ENCODE data around the gene RAC3.

The RAC3 gene

DNA sequence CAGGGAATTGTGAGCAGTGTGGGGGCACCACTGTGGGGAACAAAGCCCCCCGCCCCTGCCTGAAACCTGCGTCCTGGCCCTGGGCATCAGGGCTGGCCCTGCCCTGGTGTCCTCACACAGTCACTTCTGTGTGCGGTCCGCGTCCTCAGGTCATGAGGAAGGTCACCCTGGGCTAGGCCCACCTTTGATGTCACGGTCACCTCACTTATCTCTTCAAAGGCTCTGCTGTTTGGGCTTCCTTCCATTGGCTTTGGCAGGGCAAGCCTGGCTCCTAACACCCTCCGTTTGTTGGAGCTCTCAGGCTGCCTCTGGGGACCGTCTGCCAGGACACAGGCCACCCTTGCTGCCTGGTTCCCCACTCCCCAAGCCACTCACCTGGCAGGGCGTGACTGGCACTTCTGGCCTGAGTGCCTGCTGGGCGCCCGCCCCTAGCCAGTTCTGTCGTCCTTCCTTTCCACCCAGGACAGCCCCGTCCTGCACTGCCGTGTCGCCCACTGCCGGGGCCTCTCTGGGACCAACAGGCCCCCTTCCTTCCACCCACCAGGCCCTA is 17.6 kb upstream of the RAC3 start:
- DNase-seq = no peak

DNA sequence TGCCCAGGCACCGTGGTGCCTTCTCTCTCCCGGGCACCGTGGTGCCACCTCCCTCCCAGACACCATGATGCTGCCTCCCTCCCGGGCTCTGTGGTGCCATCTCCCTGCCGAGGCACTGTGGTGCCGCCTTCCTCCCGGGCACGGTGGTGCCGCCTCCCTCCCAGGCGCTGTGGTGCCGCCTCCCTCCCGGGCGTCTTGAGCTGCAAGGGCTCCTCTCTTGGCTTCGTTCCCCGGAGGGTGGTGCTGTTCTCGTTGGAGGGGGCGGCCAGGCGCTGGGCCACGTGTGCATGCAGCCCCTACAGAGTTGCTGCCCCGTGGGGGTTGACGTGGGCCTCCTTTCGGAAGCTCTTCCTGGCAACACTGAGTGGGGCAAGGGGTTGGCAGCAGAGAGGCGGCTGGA is 17.0 kb upstream of the RAC3 start:
- DNase-seq = no peak

- no peak for DNase-seq
Observed at GRCh38 chr17:82014971-82015310, 16.5 kb upstream of the RAC3 start.

- no peak for DNase-seq
Observed at GRCh38 chr17:82015311-82015971, 16.0 kb upstream of the RAC3 start.

- no peak for DNase-seq
Observed at GRCh38 chr17:82016061-82016874, 15.2 kb upstream of the RAC3 start.

DNA sequence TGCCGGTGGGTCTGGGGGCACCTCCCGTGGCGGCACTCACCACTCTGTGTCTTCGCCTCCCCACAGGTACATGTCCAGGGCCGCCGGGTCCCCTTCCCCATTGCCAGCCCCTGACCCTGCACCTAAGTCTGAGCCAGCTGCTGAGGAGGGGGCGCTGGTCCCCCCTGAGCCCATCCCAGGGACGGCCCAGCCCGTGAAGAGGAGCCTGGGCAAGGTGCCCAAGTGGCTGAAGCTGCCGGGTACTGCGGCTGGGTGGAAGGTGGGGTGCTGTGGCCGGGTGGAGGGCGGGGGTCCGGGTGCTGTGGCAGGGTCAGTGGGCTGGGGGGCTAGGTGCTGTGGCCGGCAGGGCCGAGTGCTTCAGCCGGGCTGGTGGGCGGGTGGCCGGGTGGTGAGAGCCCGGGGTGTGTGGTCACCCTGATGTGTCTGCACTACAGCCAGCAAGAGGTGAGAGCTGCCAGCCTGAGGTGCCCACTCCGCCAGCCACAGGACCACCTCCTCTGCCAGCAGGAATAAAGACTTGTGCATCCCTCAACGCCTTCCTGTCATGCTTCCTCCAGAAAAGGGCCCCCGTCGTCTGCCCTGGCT is 14.5 kb upstream of the RAC3 start:
- no peak for DNase-seq

- DNase-seq = no peak
Observed at GRCh38 chr17:82017612-82018151, 13.8 kb upstream of the RAC3 start.

GRCh38 chr17:82018152-82018988 is 13.1 kb upstream of the RAC3 start:
- peak; percentile 82 for DNase-seq

GRCh38 chr17:82018989-82019689 is 12.3 kb upstream of the RAC3 start:
- DNase-seq = no peak

GRCh38 chr17:82019690-82020571 is 11.5 kb upstream of the RAC3 start:
- DNase-seq = peak; percentile 33

- no peak for DNase-seq
Observed at GRCh38 chr17:82020572-82021106, 10.8 kb upstream of the RAC3 start.

- peak; percentile 50 for DNase-seq
Observed at GRCh38 chr17:82021107-82021899, 10.2 kb upstream of the RAC3 start.

GRCh38 chr17:82021900-82022309 is 9.6 kb upstream of the RAC3 start:
- DNase-seq = no peak

DNA sequence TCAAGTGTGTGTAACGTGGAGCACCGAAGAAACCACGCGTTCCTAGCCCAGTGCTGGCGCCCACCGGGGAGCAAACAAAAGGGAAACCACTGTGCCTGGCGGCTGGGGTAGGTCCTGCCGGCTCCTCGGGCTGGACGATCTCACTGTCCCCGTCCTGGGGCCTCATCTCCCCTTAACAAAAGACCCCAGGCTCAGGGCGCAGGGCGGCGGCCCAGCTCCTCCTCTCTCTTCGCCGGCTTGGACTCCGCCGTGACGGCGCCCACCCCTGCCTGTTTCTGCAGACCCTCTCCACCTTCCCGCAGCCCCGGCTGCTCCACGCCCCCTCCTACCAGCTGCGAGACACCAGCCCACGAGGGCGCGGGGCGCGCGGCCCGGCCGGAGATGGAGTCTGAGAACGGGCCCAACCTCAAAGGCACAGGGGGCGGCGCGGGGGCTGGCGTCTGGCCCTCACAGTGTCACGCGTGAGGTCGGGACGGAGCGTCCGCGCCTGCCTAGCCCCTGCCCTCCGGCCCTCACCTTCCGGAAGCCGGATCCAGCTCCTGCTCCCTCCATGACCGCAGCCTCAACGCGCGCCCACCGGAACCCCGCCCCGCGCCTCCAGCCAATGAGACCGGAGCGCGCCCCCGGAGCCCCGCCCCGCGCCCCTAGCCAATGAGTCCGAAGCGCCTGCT is 9.0 kb upstream of the RAC3 start, which contains the start of gene CENPX:
Gene CENPX, minus strand, starts transcription at position 569 of the 671 bp plus-strand sequence. Its CDS starts 17 bp downstream, at position 552.
- no peak for DNase-seq

DNA sequence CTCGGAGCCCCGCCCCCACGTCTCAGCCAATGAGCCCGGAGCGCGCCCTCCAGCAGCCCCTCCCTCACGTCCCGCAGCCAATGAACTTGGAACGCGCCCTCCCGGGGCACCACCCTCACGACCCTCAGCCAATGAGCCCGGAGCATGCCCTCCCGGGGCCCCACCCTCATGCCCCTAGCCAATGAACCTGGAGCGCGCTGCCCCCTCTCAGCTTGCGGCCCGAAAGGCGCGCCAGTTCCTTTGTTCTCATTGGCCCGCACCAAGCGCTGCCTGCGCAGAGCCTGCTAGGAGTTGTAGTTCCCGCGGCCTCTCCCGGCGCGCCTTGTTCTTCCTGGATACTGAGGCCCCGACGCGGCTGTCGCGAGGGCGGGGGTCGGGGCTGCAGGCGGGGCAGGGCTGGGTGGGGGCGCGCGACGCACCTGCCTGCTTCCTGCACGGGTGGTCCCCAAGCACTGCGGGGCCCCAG is 8.5 kb upstream of the RAC3 start, which contains the start of gene LRRC45:
Gene LRRC45, plus strand, starts transcription at position 325 of the 466 bp plus-strand sequence. CDS start 339 bp downstream, outside the sequence.
- DNase-seq = peak; percentile 99

DNA sequence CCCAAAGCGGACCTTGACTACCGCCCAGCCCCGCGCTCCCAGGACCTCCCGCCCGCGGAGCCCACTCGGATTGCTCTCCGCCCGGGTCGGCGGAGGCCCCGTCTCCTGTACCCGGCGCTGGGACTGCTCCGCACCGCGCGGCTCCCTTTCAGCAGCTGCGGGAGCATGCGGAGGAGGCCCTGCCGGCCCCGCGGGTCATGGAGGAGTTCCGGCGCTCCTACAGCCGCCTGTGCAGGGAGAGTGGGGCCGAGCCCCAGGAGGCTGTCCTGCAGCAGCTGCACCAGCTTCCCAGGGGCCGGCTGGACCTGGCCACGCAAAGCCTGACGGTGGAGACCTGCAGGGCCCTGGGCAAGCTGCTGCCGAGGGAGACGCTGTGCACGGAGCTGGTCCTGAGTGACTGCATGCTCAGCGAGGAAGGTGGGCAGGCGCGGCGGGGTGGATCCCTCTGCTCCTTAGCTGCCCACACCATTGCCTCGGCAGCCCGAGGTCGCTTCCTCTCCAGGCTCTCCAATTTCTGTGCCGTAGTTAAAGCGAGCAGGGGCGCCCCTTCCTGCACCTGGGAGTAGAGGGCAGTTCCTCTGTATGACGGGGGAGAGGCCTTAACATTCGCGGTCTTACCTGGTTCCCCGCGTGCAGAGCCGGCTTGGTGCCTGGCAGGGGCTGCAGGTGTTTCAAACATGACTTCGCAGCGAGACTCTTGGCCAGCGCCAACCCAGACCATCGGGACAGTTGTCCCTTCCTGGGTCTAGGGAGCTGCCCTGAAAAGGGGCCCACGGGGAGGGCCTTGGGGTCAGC is 7.8 kb upstream of the RAC3 start:
- no peak for DNase-seq

DNA sequence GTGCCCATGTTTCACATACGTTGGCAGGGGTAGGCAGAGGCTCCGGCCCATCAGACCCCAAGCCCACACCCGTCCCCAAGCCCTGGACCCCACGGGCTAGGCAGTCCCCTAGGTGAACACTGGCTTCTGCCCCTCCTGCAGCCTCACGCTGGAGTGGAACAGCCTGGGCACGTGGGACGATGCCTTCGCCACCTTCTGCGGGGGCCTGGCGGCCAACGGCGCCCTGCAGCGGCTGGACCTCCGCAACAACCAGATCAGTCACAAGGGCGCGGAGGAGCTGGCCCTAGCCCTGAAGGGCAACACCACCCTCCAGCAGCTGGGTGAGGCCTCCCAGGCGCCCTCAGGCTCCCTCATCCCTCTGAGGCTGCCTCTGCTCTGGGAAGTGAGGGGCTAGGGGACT is 6.6 kb upstream of the RAC3 start:
- DNase-seq = no peak

Measured in SHP77 treated with DMSO at 0.1 percent for 48 hours (cell line).